NCI-H1417 (cell line): ENCODE measurements around the gene OR51E2.

Source experiments
- DNase-seq, 3 experiments: peaks; one replicate each; lab custom pipeline; 2025; lab: John Stamatoyannopoulos, UW

OR51E2 gene

DNA sequence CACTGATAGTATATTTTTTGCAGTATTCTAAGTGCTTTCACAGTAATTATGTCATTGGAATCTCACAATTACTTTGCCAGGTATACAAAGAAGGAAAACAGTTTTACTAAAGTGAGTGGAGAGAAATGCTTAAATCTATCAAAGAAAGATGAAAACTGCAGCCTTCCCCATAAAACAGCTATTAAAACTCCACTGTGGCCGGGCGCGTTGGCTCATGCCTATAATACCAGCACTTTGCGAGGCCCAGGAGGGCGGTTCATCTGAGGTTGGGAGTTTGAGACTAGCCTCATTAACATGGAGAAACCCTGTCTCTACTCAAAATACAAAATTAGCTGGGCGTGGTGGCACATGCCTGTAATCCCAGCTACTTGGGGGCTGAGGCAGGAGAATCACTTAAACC, 34.8 kb downstream of the OR51E2 start:
- DNase-seq, result peak in 1 of 3 experiments; percentile 14

DNA sequence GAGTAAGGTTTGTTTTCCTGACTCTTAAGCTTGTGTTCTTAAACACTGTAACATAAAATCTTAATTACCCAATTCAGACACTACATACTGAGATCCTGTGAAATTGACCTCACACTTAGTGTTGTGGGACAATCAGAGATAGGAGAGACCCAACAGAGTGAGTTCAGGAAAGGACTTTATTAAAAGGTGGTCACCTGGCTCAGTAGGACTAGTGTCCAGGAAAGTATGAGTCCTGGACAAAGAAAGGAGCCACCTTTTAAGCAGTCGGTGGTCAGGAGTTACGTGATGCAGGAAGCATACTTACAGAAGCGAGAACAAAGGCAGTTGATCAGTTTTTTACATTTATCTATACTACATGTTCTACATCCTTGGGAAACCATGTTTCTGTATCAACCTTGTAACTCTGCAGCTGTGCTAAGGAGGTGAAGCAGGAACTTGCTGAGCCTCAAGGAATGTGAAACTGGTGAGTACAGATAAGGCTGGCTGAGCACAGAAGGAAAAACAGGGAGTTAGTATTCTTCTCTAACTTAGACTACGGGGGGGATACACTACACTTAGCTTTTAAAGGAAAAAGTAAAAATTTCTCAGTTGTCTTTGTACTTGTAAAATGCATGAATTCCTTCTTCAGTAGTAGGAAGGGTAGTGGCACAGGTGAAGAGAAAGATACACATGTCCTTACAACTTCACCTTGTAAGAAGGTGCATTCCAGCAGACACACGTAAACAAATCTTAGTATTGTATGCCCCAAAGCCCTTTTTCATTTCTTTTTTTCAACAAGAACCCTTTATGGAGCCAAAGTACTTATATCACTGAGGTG, 38.8 kb downstream of the OR51E2 start:
- no peak for DNase-seq

- no peak for DNase-seq
Measured at GRCh38 chr11:4654635-4655369, 42.9 kb downstream of the OR51E2 start.

GRCh38 chr11:4647766-4648165, 49.9 kb downstream of the OR51E2 start:
- DNase-seq, result peak in 1 of 3 experiments; percentile 5

DNA sequence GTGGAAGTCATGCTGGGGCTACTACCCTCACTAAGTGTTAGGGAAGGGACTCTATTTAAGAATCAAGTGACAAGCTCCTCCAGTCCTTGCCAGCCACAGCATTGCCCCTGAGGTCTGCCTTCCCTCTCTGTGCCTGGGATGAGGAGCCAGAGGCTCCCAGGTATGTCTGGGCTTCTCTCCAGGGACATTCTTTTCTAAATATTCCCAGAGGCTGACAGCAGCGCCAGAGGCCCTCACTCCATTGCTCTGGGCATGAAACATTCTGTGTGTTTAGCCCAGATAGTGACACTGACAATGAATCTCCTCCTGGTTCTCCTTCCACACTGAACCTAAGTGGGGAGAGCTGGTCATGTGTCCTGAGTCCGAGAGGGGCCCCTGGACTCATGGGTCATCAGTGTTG, 51.7 kb downstream of the OR51E2 start:
- no peak for DNase-seq

- no peak for DNase-seq
Measured at GRCh38 chr11:4644233-4644632, 53.4 kb downstream of the OR51E2 start.

- no peak for DNase-seq
Measured at GRCh38 chr11:4643682-4644081, 54.0 kb downstream of the OR51E2 start, which contains the start of gene OR51E1. Gene OR51E1 (plus strand): TSS chr11:4643982. CDS start chr11:4652527, 8,545 bp downstream.

- DNase-seq, result no peak
Measured at GRCh38 chr11:4643076-4643475, 54.6 kb downstream of the OR51E2 start.

GRCh38 chr11:4642043-4642442, 55.6 kb downstream of the OR51E2 start:
- DNase-seq, result no peak

- DNase-seq, result no peak
Measured at GRCh38 chr11:4641501-4641900, 56.2 kb downstream of the OR51E2 start.

- no peak for DNase-seq
Measured at GRCh38 chr11:4639931-4640330, 57.7 kb downstream of the OR51E2 start.

DNA sequence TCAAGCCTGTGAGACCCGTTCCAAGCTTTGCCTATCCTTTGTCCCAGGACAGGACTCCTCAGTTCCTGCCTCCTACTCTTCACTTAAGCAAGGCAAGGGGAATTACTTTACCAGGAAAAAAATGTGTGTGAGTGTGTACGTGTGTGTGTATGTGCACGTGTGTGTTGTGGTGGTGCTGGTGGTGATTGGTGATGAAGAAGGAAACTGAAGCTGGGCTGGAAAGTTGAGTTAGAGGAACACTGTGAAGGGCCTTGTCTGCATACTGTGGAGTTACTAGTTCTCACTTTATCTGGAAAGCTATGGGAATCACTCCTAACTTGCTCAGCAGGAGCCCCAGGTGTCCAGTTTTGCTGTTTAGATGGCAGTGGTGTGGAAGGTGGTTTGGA, 60.0 kb downstream of the OR51E2 start:
- no peak for DNase-seq

DNA sequence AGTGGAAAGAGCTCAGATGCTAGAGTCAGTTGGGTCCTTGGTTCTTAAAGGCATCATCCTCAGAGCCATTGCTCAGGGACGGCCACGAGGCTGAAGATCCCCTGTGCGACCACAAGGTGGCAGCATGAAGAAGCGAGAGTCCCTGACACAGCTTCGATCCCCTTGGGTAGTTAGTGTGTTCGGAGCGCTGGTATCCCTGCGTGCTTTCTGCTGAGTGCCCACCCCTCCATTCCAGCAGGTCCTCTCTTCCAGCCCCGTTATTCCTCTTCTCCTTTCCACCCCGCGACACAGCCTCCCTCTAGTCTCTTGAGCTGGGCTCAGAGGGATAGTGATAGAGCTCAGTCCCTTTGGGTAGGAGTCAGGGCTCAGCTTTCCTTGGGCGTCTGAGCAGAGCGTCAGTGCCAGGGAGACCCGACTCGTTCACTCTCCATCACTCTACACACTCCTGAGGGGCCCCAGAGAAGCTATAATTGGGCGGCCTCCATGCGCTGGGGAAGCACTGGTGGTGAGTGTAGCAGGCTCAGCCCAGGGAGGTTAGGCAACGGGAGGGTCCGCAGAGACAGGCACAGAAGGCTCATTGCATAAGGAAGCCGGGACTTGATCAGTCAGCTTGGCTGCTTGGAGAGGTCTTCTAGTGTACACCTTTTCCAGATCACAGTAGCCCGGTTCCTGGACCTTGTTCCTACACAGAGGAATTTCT, 60.5 kb downstream of the OR51E2 start, which contains the start of gene OR51D1:
TSS of gene OR51D1 (plus strand) at position 516 of the 700 bp plus-strand sequence. CDS start 2,314 bp downstream, outside the sequence.
- DNase-seq, result peak; percentile 67 to 86 (median 84)

DNA sequence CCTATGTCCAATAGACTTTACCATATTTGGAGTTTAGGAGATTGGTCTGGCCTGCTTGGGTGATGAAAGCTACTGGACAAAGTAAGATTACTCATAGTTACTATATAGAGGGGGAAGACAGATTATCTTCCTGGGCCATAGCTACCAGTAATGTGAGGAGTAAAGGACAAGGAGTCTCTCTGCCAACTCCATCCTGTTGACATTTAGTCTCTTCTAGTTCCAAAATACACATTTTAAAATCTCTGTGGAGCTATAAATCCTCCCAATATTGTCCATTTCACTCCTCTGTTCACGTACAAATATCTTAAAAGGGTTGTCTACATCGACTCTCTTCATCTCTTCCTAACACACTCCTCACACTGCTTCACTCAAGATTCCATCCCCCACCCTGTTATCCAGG, 61.5 kb downstream of the OR51E2 start:
- no peak for DNase-seq
